Activated CD4-positive, alpha-beta memory T cell treated with anti-CD3 and anti-CD28 coated beads for 36 hours (primary cell): ENCODE measurements around the gene SPEG. TPM values are rescaled to one million over a fixed set of nuclear protein-coding genes. Genes with fewer than 3 reads are reported as not detected.

Experiments used
- CTCF ChIA-PET: fragments of 350-600 bp; sonication (Branson Sonifier 250); formaldehyde crosslinking; loops from one replicate; lab custom pipeline; 2021; ENCODE audit warnings: antibody characterized with exemption, inconsistent platforms; lab: Charles Lee
- POLR2A ChIA-PET: fragments of 350-600 bp; sonication (Branson Sonifier 250); formaldehyde crosslinking; loops from one replicate; lab custom pipeline; 2021; ENCODE audit warnings: antibody characterized with exemption; lab: Charles Lee
- DNase-seq: peaks from one replicate; pipeline ENCODE4 v3.0.0-alpha.2; 2020
- H3K27ac Mint-ChIP-seq: one replicate; pipeline ENCODE4 v1.8.0; 2021; ENCODE audit warnings: mixed read lengths
- H3K27me3 Mint-ChIP-seq: one replicate; pipeline ENCODE4 v1.8.0; 2021; ENCODE audit warnings: mixed read lengths
- H3K36me3 Mint-ChIP-seq: one replicate; pipeline ENCODE4 v1.8.0; 2021; ENCODE audit warnings: mixed read lengths
- H3K4me1 Mint-ChIP-seq: one replicate; pipeline ENCODE4 v1.8.0; 2021; ENCODE audit warnings: low read depth, mixed read lengths
- H3K4me3 Mint-ChIP-seq: one replicate; pipeline ENCODE4 v1.8.0; 2021; ENCODE audit warnings: mild to moderate bottlenecking, mixed read lengths
- H3K9me3 Mint-ChIP-seq: one replicate; pipeline ENCODE4 v1.8.0; 2021; ENCODE audit warnings: mixed read lengths
- intact Hi-C: fragments of 100-400 bp; cut with micrococcal nuclease; formaldehyde crosslinking; loops from one replicate; pipeline ENCODE4 v1.15.1; 2023
- total RNA-seq, 2 experiments: library from RNA; stranded (reverse); gene quantifications; one replicate each; pipeline ENCODE4 v1.2.3, GENCODE V29; 2021

SPEG gene
- total RNA-seq, 2 experiments from 2014 or later: 1.1 to 1.7 TPM

DNA sequence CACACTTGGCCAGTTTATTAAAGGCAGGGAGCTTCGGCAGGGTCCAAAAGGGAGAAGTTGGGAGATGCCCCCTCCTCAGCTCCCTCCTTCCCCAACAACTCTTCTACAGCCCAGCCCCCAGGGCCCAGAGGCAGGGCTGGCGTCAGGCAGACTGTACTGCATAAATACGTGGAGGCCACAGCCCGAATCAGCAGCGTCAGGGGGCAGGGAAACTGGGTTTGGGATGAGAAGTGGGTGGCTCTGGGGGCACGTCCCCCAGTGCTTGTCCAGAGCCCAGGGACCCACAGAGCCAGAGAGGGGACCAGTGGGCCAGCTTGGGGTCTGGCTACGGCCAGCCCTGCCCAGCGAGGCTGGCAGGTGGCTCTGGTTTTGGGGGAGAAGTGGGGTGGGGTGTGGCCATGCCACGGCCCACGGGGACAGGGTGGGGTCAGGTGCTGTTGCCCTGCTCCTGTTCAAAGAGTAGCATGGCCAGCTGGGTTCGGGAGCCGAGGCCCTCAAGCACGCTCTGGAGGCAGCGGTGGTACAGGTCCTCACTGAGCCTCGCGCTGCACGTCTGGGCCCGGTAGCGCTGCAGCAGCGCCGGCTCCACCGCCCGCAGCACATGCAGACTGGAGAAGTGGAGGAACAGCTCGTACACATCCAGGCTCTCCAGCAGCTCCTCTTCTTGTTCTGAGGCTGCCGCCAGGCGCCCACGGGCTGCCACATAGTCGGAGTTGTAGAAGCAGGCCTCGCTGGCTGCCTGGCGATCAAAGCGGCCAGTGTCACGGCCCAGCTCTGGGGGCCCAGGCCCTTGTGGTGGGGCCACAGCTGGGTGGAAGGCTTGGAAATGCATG lies 104.5 kb downstream of the SPEG start:
- H3K4me3 Mint-ChIP-seq: no peak overlapping the region

DNA sequence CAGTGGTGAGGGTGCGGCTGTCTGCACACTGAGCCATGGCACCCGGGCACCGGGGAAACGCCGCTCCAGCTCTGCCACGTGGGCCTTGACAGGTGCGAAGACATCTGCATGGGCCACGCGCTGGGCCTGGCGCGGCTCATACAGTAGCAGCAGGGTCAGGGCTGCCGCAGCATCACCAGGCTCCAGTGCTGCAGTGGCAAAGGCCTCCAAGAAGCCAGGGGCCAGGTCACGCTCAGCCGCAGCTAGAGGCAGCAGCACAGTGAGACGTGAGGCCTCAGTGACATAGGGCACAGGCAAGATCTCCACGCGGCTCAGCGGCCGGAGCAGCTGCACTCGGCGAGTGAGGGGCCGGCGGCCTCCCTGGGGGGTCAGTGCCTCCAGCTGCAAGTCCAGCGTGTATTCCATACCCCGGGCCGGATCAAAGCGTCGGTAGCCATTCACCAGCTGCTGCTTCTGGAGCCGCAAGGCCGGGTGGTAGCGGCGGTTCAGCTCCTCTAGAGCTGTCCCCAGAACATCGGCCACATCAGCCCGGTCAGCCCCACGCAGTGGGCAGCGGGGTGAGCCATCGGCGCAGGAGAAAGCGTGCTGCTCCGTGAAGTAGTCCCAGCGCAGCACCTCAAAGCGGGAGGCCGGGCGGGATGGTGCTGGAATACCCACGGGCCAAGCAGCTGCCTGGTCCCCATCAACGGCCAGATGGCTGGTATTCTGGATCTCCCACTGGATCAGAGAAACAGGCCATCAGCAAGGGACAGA lies 105.5 kb downstream of the SPEG start:
- no peak overlapping the region for H3K4me3 Mint-ChIP-seq
- intact Hi-C loops: loop anchor here (10.0 kb wide), 1 partner anchor 365 kb away; the partner anchor contains the start of genes CNPPD1, RETREG2 and SLC23A3
- H3K27ac Mint-ChIP-seq: no peak overlapping the region
- peaks cover 4% of the 10 kb centered on the region for H3K27me3 Mint-ChIP-seq
- peaks cover 22% of the 10 kb centered on the region for H3K4me1 Mint-ChIP-seq
- H3K36me3 Mint-ChIP-seq: peaks cover 19% of the 10 kb centered on the region
- ChIA-PET POLR2A (no interaction called here), CTCF (interaction anchor here (0.7 to 6.6 kb wide), 13 partner anchors 10 to 153 kb away, joined by 3 to 73 read pairs (median 10); partner anchors contain the start of genes DNPEP, GMPPA and STK11IP)
- DNase-seq: no peak
- no peaks in the 10 kb centered on the region for H3K9me3 Mint-ChIP-seq

More for the DNA sequence above, 104.5 kb downstream of the SPEG start:
- intact Hi-C loops: no loop called here
- no peak for DNase-seq
- Mint-ChIP-seq H3K4me1 (peaks cover 15% of the 10 kb centered on the region), H3K27ac (no peak overlapping the region), H3K27me3 (peaks cover 4% of the 10 kb centered on the region), H3K36me3 (peaks cover 19% of the 10 kb centered on the region), H3K9me3 (no peaks in the 10 kb centered on the region)
- POLR2A ChIA-PET: no interaction called here
- CTCF ChIA-PET: interaction anchor here (0.7 to 6.6 kb wide), 5 partner anchors 10 to 104 kb away, joined by 3 to 73 read pairs (median 10); no protein-coding TSS in a partner anchor

DNA sequence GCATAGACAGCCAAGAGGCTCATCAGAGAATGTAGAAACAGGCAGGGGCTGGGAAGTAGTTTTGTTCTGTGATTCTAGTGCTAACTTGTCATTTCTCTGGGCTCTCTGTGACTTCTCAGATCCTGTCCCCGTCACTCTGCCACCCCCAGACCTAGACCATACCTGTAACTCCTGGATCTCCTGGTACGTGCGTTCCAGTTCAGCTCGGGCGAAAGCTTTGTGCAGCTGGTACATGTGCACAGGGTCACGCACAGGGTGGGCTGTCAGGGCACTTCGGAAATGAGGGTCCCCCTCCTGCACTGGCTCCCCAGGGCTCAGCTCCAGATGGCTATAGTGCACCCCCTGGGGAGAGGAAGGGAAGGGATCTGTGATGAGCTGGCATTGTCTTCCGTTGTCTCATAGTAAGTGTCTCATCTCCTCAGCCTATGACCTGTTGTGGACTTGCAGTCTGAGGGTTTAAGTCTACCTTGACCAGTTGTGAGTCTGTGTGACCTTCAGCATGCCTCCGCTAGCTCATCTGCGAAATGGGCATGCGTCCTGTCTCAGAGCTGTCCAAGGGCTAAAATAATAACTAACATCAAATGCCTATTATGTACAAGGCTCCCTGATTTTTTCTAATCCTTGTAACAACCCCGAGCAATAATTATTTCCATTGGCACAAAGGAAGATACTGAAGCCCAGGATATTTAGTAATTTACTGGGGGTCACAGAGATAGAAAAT lies 106.3 kb downstream of the SPEG start:
- intact Hi-C loops: loop anchor here (1.0 to 10.0 kb wide), 3 partner anchors 101 to 366 kb away; partner anchors contain the start of genes CNPPD1, RETREG2 and SLC23A3
- CTCF ChIA-PET: interaction anchor here (0.6 to 6.6 kb wide), 28 partner anchors 9 to 185 kb away, joined by 3 to 73 read pairs (median 4); partner anchors contain the start of genes DNPEP, GMPPA, INHA and OBSL1
- POLR2A ChIA-PET: no interaction called here
- Mint-ChIP-seq H3K27ac (no peak overlapping the region), H3K9me3 (no peaks in the 10 kb centered on the region), H3K27me3 (no peaks in the 10 kb centered on the region), H3K4me1 (peaks cover 22% of the 10 kb centered on the region), H3K4me3 (no peak overlapping the region), H3K36me3 (peaks cover 19% of the 10 kb centered on the region)
- no peak for DNase-seq

DNA sequence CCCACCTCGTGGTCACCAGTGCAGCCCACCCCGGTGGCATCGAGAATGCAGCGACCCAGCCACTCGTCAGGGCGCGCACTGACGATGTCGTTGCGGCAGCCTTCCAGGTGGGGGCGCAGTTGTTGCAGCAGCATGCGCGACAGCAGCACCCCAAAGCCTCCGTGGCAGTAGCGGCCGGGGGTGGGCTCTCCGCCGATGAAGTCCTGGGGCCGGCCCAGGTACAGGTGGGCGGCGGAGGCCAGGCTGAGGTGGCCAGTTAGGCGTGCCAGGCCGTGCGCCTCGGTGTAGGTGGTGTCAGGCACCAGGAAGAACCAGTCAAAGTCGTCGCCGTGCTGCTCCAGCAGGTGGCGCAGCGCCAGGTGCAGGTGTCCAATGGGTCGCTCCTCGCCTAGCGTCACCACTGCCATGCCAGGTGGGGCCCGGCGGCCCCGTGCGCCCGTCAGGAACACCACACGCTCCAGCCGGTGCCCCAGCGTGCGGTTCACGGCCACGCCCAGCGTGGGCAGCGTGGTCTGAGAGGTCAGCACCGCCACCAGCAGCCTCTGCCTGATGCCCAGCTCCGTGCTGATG lies 107.1 kb downstream of the SPEG start:
- POLR2A ChIA-PET: no interaction called here
- H3K4me3 Mint-ChIP-seq: peak overlapping the region; percentile 92
- CTCF ChIA-PET: interaction anchor here (0.6 to 6.6 kb wide), 35 partner anchors 10 to 185 kb away, joined by 3 to 73 read pairs (median 4); partner anchors contain the start of genes DNPEP, GMPPA, INHA and OBSL1
- peak; percentile 91 for DNase-seq
- H3K36me3 Mint-ChIP-seq: peaks cover 19% of the 10 kb centered on the region
- H3K4me1 Mint-ChIP-seq: peaks cover 22% of the 10 kb centered on the region
- H3K27ac Mint-ChIP-seq: no peak overlapping the region
- no peaks in the 10 kb centered on the region for H3K9me3 Mint-ChIP-seq
- intact Hi-C loops: loop anchor here (1.0 to 10.0 kb wide), 3 partner anchors 101 to 367 kb away; partner anchors contain the start of genes CNPPD1, RETREG2 and SLC23A3
- no peaks in the 10 kb centered on the region for H3K27me3 Mint-ChIP-seq

DNA sequence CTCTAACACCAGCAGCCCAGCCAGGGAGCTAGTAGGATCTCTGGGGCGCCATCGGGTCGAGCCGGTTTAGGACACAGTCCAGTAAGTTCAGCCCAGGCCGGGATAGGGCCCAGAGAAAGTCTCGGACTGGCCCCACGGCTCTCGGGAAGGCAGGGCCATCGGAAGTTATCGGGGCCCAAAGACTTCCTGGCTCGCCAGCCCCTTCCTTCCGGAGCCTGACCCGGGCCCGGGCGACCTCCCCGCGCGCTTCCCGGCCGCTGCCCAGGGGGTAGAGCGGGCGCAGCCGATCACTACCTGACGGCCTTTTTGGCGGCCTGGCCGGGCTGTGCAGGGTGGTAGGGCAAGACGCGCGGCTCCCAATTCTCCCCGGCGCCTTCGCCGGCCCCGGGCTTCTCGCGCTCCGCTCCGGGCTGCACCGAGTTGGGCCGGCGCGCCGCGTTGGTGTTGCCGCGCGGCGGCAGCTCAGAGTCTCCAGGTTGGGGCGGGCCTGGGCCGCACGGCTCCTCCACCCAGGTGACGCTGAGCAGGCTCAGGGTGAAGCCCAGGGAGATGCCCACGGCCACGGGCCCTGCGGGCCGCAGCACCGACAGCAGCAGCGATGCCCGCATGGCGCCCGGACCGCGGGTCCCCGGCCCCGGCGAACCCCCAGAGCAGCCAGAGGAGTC lies 108.4 kb downstream of the SPEG start:
- no peak for DNase-seq
- Mint-ChIP-seq H3K27me3 (no peaks in the 10 kb centered on the region), H3K4me1 (peaks cover 22% of the 10 kb centered on the region), H3K27ac (peak overlapping the region; percentile 65), H3K9me3 (no peaks in the 10 kb centered on the region), H3K36me3 (peaks cover 19% of the 10 kb centered on the region), H3K4me3 (peak overlapping the region; percentile 92)
- intact Hi-C loops: loop anchor here (1.0 to 10.0 kb wide), 5 partner anchors 9 to 368 kb away; partner anchors contain the start of genes CNPPD1, GMPPA, RETREG2 and SLC23A3
- CTCF ChIA-PET: interaction anchor here (0.9 to 6.6 kb wide), 13 partner anchors 10 to 155 kb away, joined by 3 to 73 read pairs (median 5); partner anchors contain the start of genes GMPPA and STK11IP
- POLR2A ChIA-PET: interaction anchor here (0.6 to 1.4 kb wide), 7 partner anchors 9 to 155 kb away, joined by 3 to 8 read pairs (median 4); partner anchors contain the start of genes DNPEP, GMPPA and STK11IP

DNA sequence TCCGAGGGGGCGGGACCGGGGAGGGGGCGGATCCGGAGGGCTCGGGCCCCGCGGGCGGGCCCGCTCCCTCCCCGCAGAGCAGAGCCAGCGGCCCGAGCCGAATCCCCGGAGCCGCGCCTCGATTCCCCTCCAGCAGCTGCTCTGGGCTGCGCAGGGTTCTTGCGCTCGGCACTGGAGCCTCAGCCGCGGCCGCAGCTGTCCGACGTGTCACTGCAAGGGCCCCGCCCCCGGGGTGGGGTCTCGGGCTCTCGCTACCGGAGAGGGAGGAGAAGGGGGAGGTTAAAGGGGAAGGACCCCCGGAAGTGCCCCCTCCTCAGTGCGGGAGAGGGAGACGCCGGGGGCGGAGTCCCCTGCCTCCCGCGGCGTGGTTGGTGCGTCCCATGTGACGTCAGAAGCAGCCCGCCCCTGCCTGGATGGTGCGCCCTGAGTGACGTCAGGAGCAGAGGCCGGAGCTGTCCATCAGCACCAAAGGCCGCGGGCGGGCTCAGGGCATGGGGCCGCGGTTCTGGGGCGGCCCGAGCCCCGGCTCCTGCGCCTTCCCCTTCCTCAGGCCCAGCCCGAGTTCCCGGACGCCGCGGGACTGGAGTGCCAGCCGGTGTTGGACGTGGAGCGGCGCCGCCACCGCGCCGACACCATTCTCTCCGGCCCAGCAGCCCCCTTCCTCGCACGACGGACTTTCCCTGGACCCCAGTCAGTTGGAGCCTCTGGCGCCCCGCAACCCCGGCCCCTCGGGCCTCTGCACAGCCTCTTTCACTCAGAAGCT lies 109.1 kb downstream of the SPEG start, which contains the start of the genes CHPF and TMEM198:
Gene CHPF (minus strand): TSS at position 214 of the 763 bp plus-strand sequence. CDS start 271 bp downstream, outside the sequence.
Gene TMEM198 (plus strand): TSS at position 433 of the 763 bp plus-strand sequence. CDS start 700 bp downstream, outside the sequence.
- ChIA-PET POLR2A (interaction anchor here (0.6 to 1.4 kb wide), 6 partner anchors 8 to 156 kb away, joined by 3 to 8 read pairs (median 4); partner anchors contain the start of genes DNPEP and STK11IP), CTCF (interaction anchor here (0.9 to 6.6 kb wide), 11 partner anchors 9 to 145 kb away, joined by 3 to 73 read pairs (median 5); partner anchors contain the start of genes GMPPA and STK11IP)
- Mint-ChIP-seq H3K4me1 (peaks cover 22% of the 10 kb centered on the region), H3K27me3 (peaks cover 5% of the 10 kb centered on the region), H3K27ac (peak within 1 kb of the TSS; percentile 65), H3K36me3 (peaks cover 17% of the 10 kb centered on the region), H3K4me3 (peak within 1 kb of the TSS; percentile 92), H3K9me3 (no peaks in the 10 kb centered on the region)
- DNase-seq: peak; percentile 98
- intact Hi-C loops: loop anchor here (1.0 to 10.0 kb wide), 5 partner anchors 9 to 369 kb away; partner anchors contain the start of genes CNPPD1, GMPPA, RETREG2 and SLC23A3

DNA sequence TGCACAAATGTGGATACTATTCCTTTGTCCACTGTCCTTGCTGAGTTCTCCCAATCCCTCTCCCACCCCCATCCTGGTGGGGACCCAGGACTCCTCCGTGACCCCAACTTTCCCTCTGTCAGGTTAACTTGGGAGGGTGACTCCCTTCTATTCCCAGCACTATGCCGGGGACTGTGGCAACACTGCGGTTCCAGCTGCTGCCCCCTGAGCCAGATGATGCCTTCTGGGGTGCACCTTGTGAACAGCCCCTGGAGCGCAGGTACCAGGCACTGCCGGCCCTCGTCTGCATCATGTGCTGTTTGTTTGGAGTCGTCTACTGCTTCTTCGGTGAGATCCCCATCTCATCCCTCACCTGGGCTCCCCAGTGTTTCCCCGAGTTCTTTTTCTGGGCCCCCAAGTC lies 109.9 kb downstream of the SPEG start:
- POLR2A ChIA-PET: interaction anchor here (1.3 kb wide), 1 partner anchor 15 kb away, joined by 4 read pairs; no protein-coding TSS in a partner anchor
- peaks cover 22% of the 10 kb centered on the region for H3K4me1 Mint-ChIP-seq

DNA sequence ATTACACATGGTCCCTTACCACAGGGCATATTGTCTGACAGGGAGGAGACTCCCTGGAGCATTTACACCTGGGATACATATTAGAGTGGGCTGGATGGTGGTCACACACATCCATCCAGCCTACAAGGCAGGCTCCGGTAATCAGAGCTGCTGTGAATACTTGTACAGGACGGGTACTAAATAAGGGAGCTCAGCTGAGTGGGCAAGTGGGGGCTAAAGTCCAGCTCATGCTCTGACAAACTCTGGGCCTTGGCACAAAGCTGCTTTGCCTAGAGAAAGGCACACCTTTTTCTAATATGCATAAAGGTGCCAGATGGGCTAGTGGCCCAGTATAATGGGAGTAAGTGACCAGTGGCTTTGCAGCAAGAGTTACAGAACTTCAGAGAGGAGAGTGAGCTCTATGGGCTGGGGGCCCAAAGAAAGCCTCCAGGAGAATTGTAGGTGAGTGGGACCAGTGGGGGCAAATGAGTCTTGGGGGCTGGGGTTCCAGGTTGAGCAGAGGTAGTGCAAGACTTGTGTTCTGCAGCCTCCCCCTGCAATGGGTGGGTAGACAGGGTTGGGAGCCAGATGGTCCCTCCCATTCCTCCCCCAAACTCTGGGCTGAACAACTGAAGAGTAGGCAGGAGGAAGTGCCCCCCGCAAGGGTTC lies 110.8 kb downstream of the SPEG start:
- Mint-ChIP-seq H3K36me3 (peaks cover 7% of the 10 kb centered on the region), H3K27me3 (peaks cover 7% of the 10 kb centered on the region), H3K4me3 (no peak overlapping the region), H3K9me3 (no peaks in the 10 kb centered on the region), H3K4me1 (peaks cover 22% of the 10 kb centered on the region), H3K27ac (no peak overlapping the region)
- DNase-seq: no peak
- ChIA-PET CTCF (interaction anchor here (0.9 to 6.6 kb wide), 3 partner anchors 15 to 97 kb away, joined by 3 to 73 read pairs (median 30); no protein-coding TSS in a partner anchor), POLR2A (no interaction called here)
- intact Hi-C loops: loop anchor here (10.0 kb wide), 1 partner anchor 371 kb away; the partner anchor contains the start of genes CNPPD1, RETREG2 and SLC23A3

More for the DNA sequence above, 109.9 kb downstream of the SPEG start:
- no peak for DNase-seq
- no peaks in the 10 kb centered on the region for H3K9me3 Mint-ChIP-seq
- no peak overlapping the region for H3K27ac Mint-ChIP-seq
- H3K27me3 Mint-ChIP-seq: peaks cover 7% of the 10 kb centered on the region
- intact Hi-C loops: loop anchor here (10.0 kb wide), 1 partner anchor 370 kb away; the partner anchor contains the start of genes CNPPD1, RETREG2 and SLC23A3
- CTCF ChIA-PET: interaction anchor here (0.9 to 6.6 kb wide), 4 partner anchors 15 to 98 kb away, joined by 3 to 73 read pairs (median 17); partner anchors contain the start of gene STK11IP
- H3K4me3 Mint-ChIP-seq: peak overlapping the region; percentile 78
- peaks cover 12% of the 10 kb centered on the region for H3K36me3 Mint-ChIP-seq

DNA sequence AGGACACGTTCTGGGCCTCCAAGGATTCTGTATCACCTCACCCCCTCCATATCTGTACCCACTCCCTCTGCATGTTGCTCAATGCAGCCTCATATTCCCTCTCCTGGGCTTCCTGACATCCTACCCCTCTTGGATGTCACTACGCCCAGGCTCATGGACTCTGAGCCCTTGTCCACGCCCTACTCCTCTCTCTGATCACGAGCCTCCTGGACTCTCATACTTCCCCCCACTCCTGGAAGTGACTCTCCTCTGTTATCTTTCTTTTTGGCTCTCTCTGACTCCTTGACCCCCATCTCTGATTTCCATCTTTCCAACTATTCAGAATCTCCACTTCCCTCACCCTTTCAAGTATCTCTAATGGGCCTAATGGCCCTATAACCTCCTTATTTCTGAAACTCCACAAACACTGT lies 111.3 kb downstream of the SPEG start:
- peaks cover 4% of the 10 kb centered on the region for H3K36me3 Mint-ChIP-seq
- no peak for DNase-seq
- H3K27ac Mint-ChIP-seq: no peak overlapping the region
- H3K27me3 Mint-ChIP-seq: peaks cover 10% of the 10 kb centered on the region
- H3K4me1 Mint-ChIP-seq: peaks cover 22% of the 10 kb centered on the region
- H3K4me3 Mint-ChIP-seq: no peak overlapping the region
- intact Hi-C loops: loop anchor here (10.0 kb wide), 1 partner anchor 371 kb away; the partner anchor contains the start of genes CNPPD1, RETREG2 and SLC23A3
- ChIA-PET CTCF (interaction anchor here (0.9 to 6.6 kb wide), 3 partner anchors 16 to 97 kb away, joined by 3 to 73 read pairs (median 30); no protein-coding TSS in a partner anchor), POLR2A (no interaction called here)
- no peaks in the 10 kb centered on the region for H3K9me3 Mint-ChIP-seq
